Measurements from ENCODE around the gene KRTAP13-2. TPM values are rescaled to one million over a fixed set of nuclear protein-coding genes. Genes with fewer than 3 reads are reported as not detected.
A peak's percentile ranks its signal among the peaks of the same experiment; 100 is the strongest.

Gene KRTAP13-2
- polyA plus RNA-seq, 2 of the 4 experiments (the other 2 are of a cell fraction), result not detected

DNA sequence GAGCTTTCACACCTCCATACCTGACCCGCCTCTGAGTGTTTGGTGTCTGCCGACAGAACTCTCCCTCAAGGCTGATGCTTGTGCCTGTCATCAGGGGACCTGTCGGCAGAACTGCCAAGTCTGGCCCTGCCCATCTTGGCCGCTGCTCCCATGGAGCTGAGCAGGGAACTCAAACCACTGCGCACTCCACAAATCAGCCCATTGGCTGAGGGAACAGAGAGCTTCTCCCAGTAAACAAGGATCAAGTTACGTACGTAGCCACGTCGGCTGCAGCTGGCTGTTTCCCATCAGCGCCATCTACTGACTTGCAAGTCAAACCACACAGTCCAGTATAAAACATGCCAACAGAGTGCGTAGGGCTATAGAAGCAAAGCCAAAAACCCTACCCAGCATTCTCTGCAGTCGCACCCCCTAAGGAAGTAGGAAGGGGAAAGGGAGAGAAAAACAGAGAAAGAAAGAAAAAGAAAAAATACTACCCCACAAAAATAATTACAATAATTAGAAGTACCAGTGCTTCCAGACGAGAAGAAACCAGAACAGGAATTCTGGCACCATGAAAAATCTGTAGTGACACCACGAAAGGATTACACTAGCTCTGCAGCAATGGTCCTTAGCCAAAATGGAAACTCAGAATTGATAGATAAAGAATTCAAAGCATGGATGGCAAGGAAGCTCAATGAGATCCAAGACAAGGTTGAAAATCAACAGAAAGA lies 36.9 kb upstream of the KRTAP13-2 start:
- Histone ChIP-seq H3K4me3 (no peak overlapping the region), H3K27ac (no peak overlapping the region), H3K4me2 (no peak overlapping the region), H3K4me1 (no peaks in the 10 kb centered on the region), H3K9me3 (no peaks in the 10 kb centered on the region)
- ATAC-seq (peak in 1 of 2 experiments; percentile 80; a peak in 4 of 6 replicates), DNase-seq (ENCODE audit: low read depth in 1 of 2, low spot score in 1 of 2) (peak; percentile 0 to 72), FAIRE-seq (no peak)
- 6% methylated on average over 11 of the region's 14 CpGs for WGBS (ENCODE audit: missing lambda C conversion rate)
- ChIA-PET CTCF (interaction anchor here (0.6 to 0.9 kb wide), 3 partner anchors 30 to 364 kb away, joined by 3 read pairs; no protein-coding TSS in a partner anchor), POLR2A (no interaction called here)
- TF ChIP-seq, protein P1, sequence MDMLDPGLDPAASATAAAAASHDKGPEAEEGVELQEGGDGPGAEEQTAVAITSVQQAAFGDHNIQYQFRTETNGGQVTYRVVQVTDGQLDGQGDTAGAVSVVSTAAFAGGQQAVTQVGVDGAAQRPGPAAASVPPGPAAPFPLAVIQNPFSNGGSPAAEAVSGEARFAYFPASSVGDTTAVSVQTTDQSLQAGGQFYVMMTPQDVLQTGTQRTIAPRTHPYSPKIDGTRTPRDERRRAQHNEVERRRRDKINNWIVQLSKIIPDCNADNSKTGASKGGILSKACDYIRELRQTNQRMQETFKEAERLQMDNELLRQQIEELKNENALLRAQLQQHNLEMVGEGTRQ (IDR thresholded peaks at IDR 0.05), result no peak
- TF ChIP-seq PHF8 (IDR thresholded peaks at IDR 0.05; ENCODE audit: borderline replicate concordance, low read depth) (no peak), CHD4 (IDR thresholded peaks at IDR 0.05; ENCODE audit: borderline replicate concordance) (no peak), CBX2 (IDR thresholded peaks at IDR 0.05; ENCODE audit: borderline replicate concordance, low read depth) (no peak), RAD21 (conservative IDR thresholded peaks at IDR 0.05 in 1 of 2, IDR thresholded peaks at IDR 0.05 in 1 of 2) (peak in 1 of 2 experiments; percentile 11; a peak in 1 of 5 replicates)

DNA sequence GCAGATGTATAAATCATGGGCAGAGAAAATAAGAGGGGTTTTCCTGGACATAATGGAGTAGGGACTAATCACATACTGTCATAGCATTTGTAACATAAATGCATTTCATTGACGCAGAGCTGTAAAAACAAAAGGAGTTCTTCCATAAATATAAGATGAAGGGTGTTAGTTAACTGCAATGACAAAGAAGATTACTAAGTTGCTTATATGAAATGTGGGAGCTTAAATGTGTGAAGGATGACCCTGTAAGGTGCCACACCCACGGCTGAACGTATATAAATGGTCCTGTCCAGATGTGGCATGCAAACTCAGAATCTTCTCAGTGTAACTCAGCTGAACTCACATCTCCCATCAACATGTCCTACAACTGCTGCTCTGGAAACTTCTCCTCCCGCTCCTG lies 23.7 kb upstream of the KRTAP13-2 start, which contains the start of gene KRTAP13-1:
TSS of gene KRTAP13-1 (plus strand) at position 301 of the 400 bp plus-strand sequence. CDS start at position 357, 56 bp downstream.
- ChIA-PET POLR2A (no interaction called here), CTCF (no interaction called here)
- no peak for ATAC-seq
- no peak within 1 kb of the TSS for H3K4me2 ChIP-seq
- no peak for FAIRE-seq
- no peak for DNase-seq (ENCODE audit: low read depth in 1 of 2, low spot score in 1 of 2)
- H3K9me3 ChIP-seq, result no peaks in the 10 kb centered on the region
- 11% methylated on average over 4 of the region's 4 CpGs for WGBS (ENCODE audit: missing lambda C conversion rate)
- no peak within 1 kb of the TSS for H3K4me3 ChIP-seq
- no peak within 1 kb of the TSS for H3K27ac ChIP-seq
- TF ChIP-seq EHMT2 (IDR thresholded peaks at IDR 0.05; ENCODE audit: low read depth) (no peak), MAZ (IDR thresholded peaks at IDR 0.05; ENCODE audit: borderline replicate concordance, low read depth, low read length) (no peak), SMC3 (IDR thresholded peaks at IDR 0.05) (no peak), CEBPB (IDR thresholded peaks at IDR 0.05) (no peak), HOXB5 (CRISPR knock-in tag; IDR thresholded peaks at IDR 0.05) (no peak), FOSL2 (IDR thresholded peaks at IDR 0.05) (no peak), FOSL2 (CRISPR knock-in tag; IDR thresholded peaks at IDR 0.05) (no peak), RCOR1 (IDR thresholded peaks at IDR 0.05; ENCODE audit: low read depth, low read length) (no peak), GATA3 (IDR thresholded peaks at IDR 0.05; ENCODE audit: borderline replicate concordance) (no peak), HOXA7 (CRISPR knock-in tag; IDR thresholded peaks at IDR 0.05) (no peak), NR3C1 (IDR thresholded peaks at IDR 0.05) (no peak), FOSB (CRISPR knock-in tag; IDR thresholded peaks at IDR 0.05) (no peak), MAFK (IDR thresholded peaks at IDR 0.05; ENCODE audit: partially characterized antibody) (no peak), PHF8 (IDR thresholded peaks at IDR 0.05; ENCODE audit: borderline replicate concordance, low read depth) (no peak)
- TF ChIP-seq, protein P2, sequence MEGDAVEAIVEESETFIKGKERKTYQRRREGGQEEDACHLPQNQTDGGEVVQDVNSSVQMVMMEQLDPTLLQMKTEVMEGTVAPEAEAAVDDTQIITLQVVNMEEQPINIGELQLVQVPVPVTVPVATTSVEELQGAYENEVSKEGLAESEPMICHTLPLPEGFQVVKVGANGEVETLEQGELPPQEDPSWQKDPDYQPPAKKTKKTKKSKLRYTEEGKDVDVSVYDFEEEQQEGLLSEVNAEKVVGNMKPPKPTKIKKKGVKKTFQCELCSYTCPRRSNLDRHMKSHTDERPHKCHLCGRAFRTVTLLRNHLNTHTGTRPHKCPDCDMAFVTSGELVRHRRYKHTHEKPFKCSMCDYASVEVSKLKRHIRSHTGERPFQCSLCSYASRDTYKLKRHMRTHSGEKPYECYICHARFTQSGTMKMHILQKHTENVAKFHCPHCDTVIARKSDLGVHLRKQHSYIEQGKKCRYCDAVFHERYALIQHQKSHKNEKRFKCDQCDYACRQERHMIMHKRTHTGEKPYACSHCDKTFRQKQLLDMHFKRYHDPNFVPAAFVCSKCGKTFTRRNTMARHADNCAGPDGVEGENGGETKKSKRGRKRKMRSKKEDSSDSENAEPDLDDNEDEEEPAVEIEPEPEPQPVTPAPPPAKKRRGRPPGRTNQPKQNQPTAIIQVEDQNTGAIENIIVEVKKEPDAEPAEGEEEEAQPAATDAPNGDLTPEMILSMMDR (IDR thresholded peaks at IDR 0.05), result no peak
- TF ChIP-seq, protein P3, sequence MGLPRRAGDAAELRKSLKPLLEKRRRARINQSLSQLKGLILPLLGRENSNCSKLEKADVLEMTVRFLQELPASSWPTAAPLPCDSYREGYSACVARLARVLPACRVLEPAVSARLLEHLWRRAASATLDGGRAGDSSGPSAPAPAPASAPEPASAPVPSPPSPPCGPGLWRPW (IDR thresholded peaks at IDR 0.05), result no peak
- TF ChIP-seq, protein P4, sequence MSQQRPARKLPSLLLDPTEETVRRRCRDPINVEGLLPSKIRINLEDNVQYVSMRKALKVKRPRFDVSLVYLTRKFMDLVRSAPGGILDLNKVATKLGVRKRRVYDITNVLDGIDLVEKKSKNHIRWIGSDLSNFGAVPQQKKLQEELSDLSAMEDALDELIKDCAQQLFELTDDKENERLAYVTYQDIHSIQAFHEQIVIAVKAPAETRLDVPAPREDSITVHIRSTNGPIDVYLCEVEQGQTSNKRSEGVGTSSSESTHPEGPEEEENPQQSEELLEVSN (IDR thresholded peaks at IDR 0.05; ENCODE audit: borderline replicate concordance, low read depth), result no peak
- no peaks in the 10 kb centered on the region for H3K4me1 ChIP-seq
